Transverse colon (tissue), 4 donors: ENCODE data around the gene SPATA31E1. TPM values are rescaled to one million over a fixed set of nuclear protein-coding genes. Genes with fewer than 3 reads are reported as not detected.
"Not testable (repeated sequence)": the region's sequence is repeated elsewhere in the genome, so short reads cannot be mapped to it uniquely, and the experiment has no call there.

Experiments
- DNase-seq: peaks from one replicate; pipeline ENCODE4 v3.0.0-alpha.2; 2019
- H3K27ac ChIP-seq, 4 donors: fragments of 200-600 bp; sonication (generic); 2 replicates each; pipeline ENCODE4 v1.5.1; 2016 to 2018; ENCODE audit warnings: inconsistent platforms in 4 of 4
- H3K27me3 ChIP-seq: fragments of 200-600 bp; sonication (generic); 2 replicates; pipeline ENCODE4 v1.5.1; 2017; ENCODE audit warnings: inconsistent platforms
- H3K36me3 ChIP-seq, 4 donors: fragments of 200-600 bp; sonication (generic); 2 replicates each; pipeline ENCODE4 v1.5.1; 2017 to 2019; ENCODE audit warnings: inconsistent platforms in 4 of 4
- H3K4me1 ChIP-seq, 4 donors: fragments of 200-600 bp; sonication (generic); 2 replicates each; pipeline ENCODE4 v1.5.1; 2017 to 2020; ENCODE audit warnings: inconsistent platforms in 4 of 4
- H3K4me3 ChIP-seq, 4 donors: fragments of 200-600 bp; sonication (generic); 1 replicate in 1 of 4; 2 replicates in 3 of 4; pipeline versions ENCODE4 v1.5.1 to v1.6.1; 2017 to 2019; ENCODE audit warnings: inconsistent platforms in 4 of 4
- H3K9me3 ChIP-seq, 2 donors: fragments of 200-600 bp; sonication (generic); 2 replicates each; pipeline ENCODE4 v1.5.1; 2017 to 2019; ENCODE audit warnings: inconsistent platforms in 2 of 2
- CTCF ChIP-seq, 5 experiments: fragments of 200-600 bp in 3 of 5; fragments of 450-650 bp in 2 of 5; sonication (generic) in 3 of 5; IDR thresholded peaks; 1 replicate in 2 of 5; 2 replicates in 3 of 5; pipeline ENCODE4 v1.5.1; 2016 to 2017; ENCODE audit warnings: antibody characterized with exemption in 5 of 5, inconsistent platforms in 3 of 5, mild to moderate bottlenecking in 2 of 5, moderate library complexity in 1 of 5
- EP300 ChIP-seq: sonication (generic); formaldehyde crosslinking; IDR thresholded peaks from one replicate; pipeline ENCODE4 v1.6.1; 2017; ENCODE audit warnings: antibody characterized with exemption, low read depth
- POLR2A ChIP-seq: fragments of 450-650 bp; IDR thresholded peaks from one replicate; pipeline ENCODE4 v1.6.1; 2016; ENCODE audit warnings: antibody characterized with exemption, mild to moderate bottlenecking, moderate library complexity
- POLR2AphosphoS5 ChIP-seq, 3 donors: sonication (generic); formaldehyde crosslinking; IDR thresholded peaks; one replicate each; pipeline ENCODE4 v1.6.1; 2016; ENCODE audit warnings: antibody characterized with exemption in 3 of 3
- WGBS, 2 donors: methylation state at CpG; one replicate each; pipeline ENCODE4 v1.1.5; 2018; ENCODE audit warnings: low coverage in 1 of 2; 5-methylcytosine and 5-hydroxymethylcytosine counted together
- in situ Hi-C, 4 donors: fragments of 200-750 bp; cut with MboI; loops; one replicate each; pipeline versions ENCODE4 v1.15.0 to v1.15.1; 2017; ENCODE audit warnings: low sequenced_read_pairs in 3 of 4, low pct_ligation_motif_present in 1 of 4, low pct_unique_long_range_greater_than_20kb in 1 of 4
- intact Hi-C: fragments of 100-400 bp; cut with DNase I; formaldehyde crosslinking; loops from one replicate; pipeline ENCODE4 v1.15.1; 2023; ENCODE audit warnings: low total_unique reads
- total RNA-seq, 4 donors: library from RNA; depleted of rRNA; stranded (reverse); fragments of >200 nt; gene quantifications; one replicate each; pipeline ENCODE4 v1.1.0, GENCODE V29; 2016

The SPATA31E1 gene
- total RNA-seq, 4 donors from 2014 or later = not detected

GRCh38 chr9:87840134-87840533 lies 42.5 kb upstream of the SPATA31E1 start:
- no peaks in the 10 kb centered on the region for H3K36me3 ChIP-seq
- in situ Hi-C loops (no loop called here), intact Hi-C loops (no loop called here)
- no peaks in the 10 kb centered on the region for H3K27me3 ChIP-seq
- no peak overlapping the region for H3K27ac ChIP-seq
- WGBS, 2 donors = 59 to 70% methylated on average over 1 of the region's 1 CpG
- no peak overlapping the region for H3K4me3 ChIP-seq
- DNase-seq = no peak
- H3K4me1 ChIP-seq = peaks cover 0 to 5% (median 0%) of the 10 kb centered on the region in 4 donors
- TF ChIP-seq EP300 = no peak
- TF ChIP-seq CTCF (IDR thresholded peaks at IDR 0.05) = no peak
- TF ChIP-seq POLR2AphosphoS5 (IDR thresholded peaks at IDR 0.05) = no peak
- no peak for TF ChIP-seq POLR2A
- H3K9me3 ChIP-seq = no peaks in the 10 kb centered on the region

- in situ Hi-C loops (no loop called here), intact Hi-C loops (no loop called here)
- no peaks in the 10 kb centered on the region for H3K9me3 ChIP-seq
- DNase-seq = no peak
- H3K4me3 ChIP-seq = no peak overlapping the region
- no peak for TF ChIP-seq POLR2A
- no peak for TF ChIP-seq POLR2AphosphoS5 (IDR thresholded peaks at IDR 0.05)
- TF ChIP-seq EP300 = no peak
- TF ChIP-seq CTCF (IDR thresholded peaks at IDR 0.05) = no peak
- no peaks in the 10 kb centered on the region for H3K36me3 ChIP-seq
- WGBS, 2 donors = 60 to 91% methylated on average over 1 to 27 of the region's 28 CpGs
- no peak overlapping the region for H3K27ac ChIP-seq
- no peaks in the 10 kb centered on the region for H3K4me1 ChIP-seq
- H3K27me3 ChIP-seq = no peaks in the 10 kb centered on the region
Observed at GRCh38 chr9:87842878-87843585, 39.6 kb upstream of the SPATA31E1 start.

GRCh38 chr9:87844506-87844905 lies 38.2 kb upstream of the SPATA31E1 start:
- DNase-seq = no peak
- TF ChIP-seq POLR2AphosphoS5 (IDR thresholded peaks at IDR 0.05) (no peak), POLR2A (no peak), CTCF (IDR thresholded peaks at IDR 0.05) (no peak), EP300 (no peak)
- Histone ChIP-seq H3K27ac (no peak overlapping the region), H3K27me3 (no peaks in the 10 kb centered on the region), H3K36me3 (no peaks in the 10 kb centered on the region), H3K4me1 (no peaks in the 10 kb centered on the region), H3K9me3 (no peaks in the 10 kb centered on the region), H3K4me3 (no peak overlapping the region)
- intact Hi-C loops (no loop called here), in situ Hi-C loops (no loop called here)
- WGBS, 2 donors = 37 to 61% methylated on average over 2 of the region's 2 CpGs

GRCh38 chr9:87847817-87848216 lies 34.9 kb upstream of the SPATA31E1 start:
- in situ Hi-C loops, H3K27me3 ChIP-seq, intact Hi-C loops, H3K4me1 ChIP-seq, H3K27ac ChIP-seq, H3K36me3 ChIP-seq, DNase-seq, H3K4me3 ChIP-seq, H3K9me3 ChIP-seq: not testable (repeated sequence)
- 60 to 70% methylated on average over 2 of the region's 2 CpGs for WGBS, 2 donors
